ENCODE results near the gene SLFN11. TPM values are rescaled to one million over a fixed set of nuclear protein-coding genes. Genes with fewer than 3 reads are reported as not detected.

The SLFN11 gene
- total and polyA plus RNA-seq, 2 of the 8 experiments (the other 6 are each of a cell fraction or from before 2014, with no cell fraction given): 0.11 to 0.28 TPM

GRCh38 chr17:35312346-35312745 is 61.1 kb downstream of the SLFN11 start (continued):
- TF ChIP-seq, protein P1, sequence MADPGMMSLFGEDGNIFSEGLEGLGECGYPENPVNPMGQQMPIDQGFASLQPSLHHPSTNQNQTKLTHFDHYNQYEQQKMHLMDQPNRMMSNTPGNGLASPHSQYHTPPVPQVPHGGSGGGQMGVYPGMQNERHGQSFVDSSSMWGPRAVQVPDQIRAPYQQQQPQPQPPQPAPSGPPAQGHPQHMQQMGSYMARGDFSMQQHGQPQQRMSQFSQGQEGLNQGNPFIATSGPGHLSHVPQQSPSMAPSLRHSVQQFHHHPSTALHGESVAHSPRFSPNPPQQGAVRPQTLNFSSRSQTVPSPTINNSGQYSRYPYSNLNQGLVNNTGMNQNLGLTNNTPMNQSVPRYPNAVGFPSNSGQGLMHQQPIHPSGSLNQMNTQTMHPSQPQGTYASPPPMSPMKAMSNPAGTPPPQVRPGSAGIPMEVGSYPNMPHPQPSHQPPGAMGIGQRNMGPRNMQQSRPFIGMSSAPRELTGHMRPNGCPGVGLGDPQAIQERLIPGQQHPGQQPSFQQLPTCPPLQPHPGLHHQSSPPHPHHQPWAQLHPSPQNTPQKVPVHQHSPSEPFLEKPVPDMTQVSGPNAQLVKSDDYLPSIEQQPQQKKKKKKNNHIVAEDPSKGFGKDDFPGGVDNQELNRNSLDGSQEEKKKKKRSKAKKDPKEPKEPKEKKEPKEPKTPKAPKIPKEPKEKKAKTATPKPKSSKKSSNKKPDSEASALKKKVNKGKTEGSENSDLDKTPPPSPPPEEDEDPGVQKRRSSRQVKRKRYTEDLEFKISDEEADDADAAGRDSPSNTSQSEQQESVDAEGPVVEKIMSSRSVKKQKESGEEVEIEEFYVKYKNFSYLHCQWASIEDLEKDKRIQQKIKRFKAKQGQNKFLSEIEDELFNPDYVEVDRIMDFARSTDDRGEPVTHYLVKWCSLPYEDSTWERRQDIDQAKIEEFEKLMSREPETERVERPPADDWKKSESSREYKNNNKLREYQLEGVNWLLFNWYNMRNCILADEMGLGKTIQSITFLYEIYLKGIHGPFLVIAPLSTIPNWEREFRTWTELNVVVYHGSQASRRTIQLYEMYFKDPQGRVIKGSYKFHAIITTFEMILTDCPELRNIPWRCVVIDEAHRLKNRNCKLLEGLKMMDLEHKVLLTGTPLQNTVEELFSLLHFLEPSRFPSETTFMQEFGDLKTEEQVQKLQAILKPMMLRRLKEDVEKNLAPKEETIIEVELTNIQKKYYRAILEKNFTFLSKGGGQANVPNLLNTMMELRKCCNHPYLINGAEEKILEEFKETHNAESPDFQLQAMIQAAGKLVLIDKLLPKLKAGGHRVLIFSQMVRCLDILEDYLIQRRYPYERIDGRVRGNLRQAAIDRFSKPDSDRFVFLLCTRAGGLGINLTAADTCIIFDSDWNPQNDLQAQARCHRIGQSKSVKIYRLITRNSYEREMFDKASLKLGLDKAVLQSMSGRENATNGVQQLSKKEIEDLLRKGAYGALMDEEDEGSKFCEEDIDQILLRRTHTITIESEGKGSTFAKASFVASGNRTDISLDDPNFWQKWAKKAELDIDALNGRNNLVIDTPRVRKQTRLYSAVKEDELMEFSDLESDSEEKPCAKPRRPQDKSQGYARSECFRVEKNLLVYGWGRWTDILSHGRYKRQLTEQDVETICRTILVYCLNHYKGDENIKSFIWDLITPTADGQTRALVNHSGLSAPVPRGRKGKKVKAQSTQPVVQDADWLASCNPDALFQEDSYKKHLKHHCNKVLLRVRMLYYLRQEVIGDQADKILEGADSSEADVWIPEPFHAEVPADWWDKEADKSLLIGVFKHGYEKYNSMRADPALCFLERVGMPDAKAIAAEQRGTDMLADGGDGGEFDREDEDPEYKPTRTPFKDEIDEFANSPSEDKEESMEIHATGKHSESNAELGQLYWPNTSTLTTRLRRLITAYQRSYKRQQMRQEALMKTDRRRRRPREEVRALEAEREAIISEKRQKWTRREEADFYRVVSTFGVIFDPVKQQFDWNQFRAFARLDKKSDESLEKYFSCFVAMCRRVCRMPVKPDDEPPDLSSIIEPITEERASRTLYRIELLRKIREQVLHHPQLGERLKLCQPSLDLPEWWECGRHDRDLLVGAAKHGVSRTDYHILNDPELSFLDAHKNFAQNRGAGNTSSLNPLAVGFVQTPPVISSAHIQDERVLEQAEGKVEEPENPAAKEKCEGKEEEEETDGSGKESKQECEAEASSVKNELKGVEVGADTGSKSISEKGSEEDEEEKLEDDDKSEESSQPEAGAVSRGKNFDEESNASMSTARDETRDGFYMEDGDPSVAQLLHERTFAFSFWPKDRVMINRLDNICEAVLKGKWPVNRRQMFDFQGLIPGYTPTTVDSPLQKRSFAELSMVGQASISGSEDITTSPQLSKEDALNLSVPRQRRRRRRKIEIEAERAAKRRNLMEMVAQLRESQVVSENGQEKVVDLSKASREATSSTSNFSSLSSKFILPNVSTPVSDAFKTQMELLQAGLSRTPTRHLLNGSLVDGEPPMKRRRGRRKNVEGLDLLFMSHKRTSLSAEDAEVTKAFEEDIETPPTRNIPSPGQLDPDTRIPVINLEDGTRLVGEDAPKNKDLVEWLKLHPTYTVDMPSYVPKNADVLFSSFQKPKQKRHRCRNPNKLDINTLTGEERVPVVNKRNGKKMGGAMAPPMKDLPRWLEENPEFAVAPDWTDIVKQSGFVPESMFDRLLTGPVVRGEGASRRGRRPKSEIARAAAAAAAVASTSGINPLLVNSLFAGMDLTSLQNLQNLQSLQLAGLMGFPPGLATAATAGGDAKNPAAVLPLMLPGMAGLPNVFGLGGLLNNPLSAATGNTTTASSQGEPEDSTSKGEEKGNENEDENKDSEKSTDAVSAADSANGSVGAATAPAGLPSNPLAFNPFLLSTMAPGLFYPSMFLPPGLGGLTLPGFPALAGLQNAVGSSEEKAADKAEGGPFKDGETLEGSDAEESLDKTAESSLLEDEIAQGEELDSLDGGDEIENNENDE (IDR thresholded peaks at IDR 0.05; ENCODE audit: insufficient replicate concordance, low read length): no peak
- TF ChIP-seq TAF1 (IDR thresholded peaks at IDR 0.05; ENCODE audit: low read depth, low read length) (no peak), BRCA1 (IDR thresholded peaks at IDR 0.05; ENCODE audit: low read depth, low read length) (no peak), SAP30 (IDR thresholded peaks at IDR 0.05; ENCODE audit: insufficient read depth, insufficient replicate concordance, low read length) (no peak), CBX8 (IDR thresholded peaks at IDR 0.05; ENCODE audit: borderline replicate concordance, low read depth, low read length) (no peak)

Data from H1 (cell line).